Activated T-helper 9 cell treated with anti-CD3 and anti-CD28 coated beads, Interleukin-2, amount 50 U/mL, for 16 hours (primary cell): ENCODE data around the gene SLC35E4.

ENCODE experiments used
- DNase-seq: peaks from one replicate; pipeline ENCODE4 v3.0.0-alpha.2; 2020; ENCODE audit warnings: low read depth

SLC35E4 gene

DNA sequence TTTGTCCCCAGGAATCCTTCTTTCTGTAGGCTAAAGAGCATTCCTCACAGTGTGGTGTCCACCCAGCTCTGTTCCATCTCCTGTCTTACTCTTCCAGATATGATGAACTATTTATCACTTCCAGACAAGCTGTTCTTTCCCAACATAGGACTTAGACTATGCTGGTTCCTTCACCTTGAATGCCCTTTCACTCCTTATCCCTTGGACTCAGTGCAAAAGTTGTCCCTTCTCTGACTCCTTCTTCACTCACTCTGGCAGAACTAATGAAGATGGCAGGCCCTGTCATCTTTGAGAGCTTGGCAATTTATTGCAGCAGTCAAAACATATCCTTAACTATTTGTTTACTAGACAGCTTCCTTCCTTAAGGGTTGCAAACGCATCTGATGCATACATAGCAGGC is 55.6 kb downstream of the SLC35E4 start:
- DNase-seq, result no peak

DNA sequence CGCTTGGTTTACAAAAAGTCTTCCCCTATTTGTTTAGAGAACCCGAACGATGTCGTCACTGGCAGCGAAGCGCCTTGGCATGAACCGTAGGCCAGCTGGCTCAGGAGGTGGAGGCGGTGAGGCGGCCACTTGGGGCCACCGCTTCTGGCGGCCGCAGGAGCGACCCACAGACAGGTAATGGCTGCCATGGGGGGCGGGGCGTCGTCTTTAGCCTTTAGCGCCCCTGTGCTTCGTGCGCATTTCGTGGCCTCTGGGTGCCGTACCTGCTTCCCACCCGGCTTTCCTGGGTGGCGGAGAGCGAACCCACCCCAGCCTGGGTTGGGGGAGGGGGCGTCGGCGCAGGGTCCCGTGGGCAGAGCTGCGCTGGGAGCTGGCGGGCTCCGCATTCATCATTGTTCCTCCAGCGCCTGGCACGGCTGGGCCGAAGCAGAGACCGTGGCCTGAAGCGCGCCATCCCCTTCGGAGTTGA is 58.6 kb downstream of the SLC35E4 start:
- DNase-seq, result peak; percentile 31

GRCh38 chr22:30694640-30695350 is 59.2 kb downstream of the SLC35E4 start, which contains the start of gene OSBP2:
TSS of gene OSBP2 (plus strand) at chr22:30694874. CDS start at chr22:30694910, 36 bp downstream.
- DNase-seq, result peak; percentile 5

- DNase-seq, result no peak
Observed at GRCh38 chr22:30695351-30695851, 59.8 kb downstream of the SLC35E4 start.

- DNase-seq, result no peak
Observed at GRCh38 chr22:30695871-30696655, 60.5 kb downstream of the SLC35E4 start.
